ENCODE data around the gene PRKG1.

GRCh38 chr10:52312942-52313255 is 1238.6 kb downstream of the PRKG1 start:
- no peak for TF ChIP-seq REST (IDR thresholded peaks at IDR 0.05; ENCODE audit: low read depth)
- TF ChIP-seq TAF1 (IDR thresholded peaks at IDR 0.05; ENCODE audit: low read depth) = no peak
- TF ChIP-seq USF1 (IDR thresholded peaks at IDR 0.05) = no peak
- no peak for TF ChIP-seq YY1 (IDR thresholded peaks at IDR 0.05; ENCODE audit: low read depth)
- no peak for TF ChIP-seq RAD21 (IDR thresholded peaks at IDR 0.05; ENCODE audit: low read depth)
- TF ChIP-seq MAX (IDR thresholded peaks at IDR 0.05) = no peak
- no peak for TF ChIP-seq FOXM1 (IDR thresholded peaks at IDR 0.05; ENCODE audit: borderline replicate concordance, low read depth)
- no peak for TF ChIP-seq ZBTB7A (IDR thresholded peaks at IDR 0.05; ENCODE audit: low read depth)
- no peak for TF ChIP-seq CREB1 (IDR thresholded peaks at IDR 0.05; ENCODE audit: low read depth)
- no peak for TF ChIP-seq EP300 (IDR thresholded peaks at IDR 0.05; ENCODE audit: borderline replicate concordance)
- no peak for TF ChIP-seq CEBPB (IDR thresholded peaks at IDR 0.05)
- TF ChIP-seq EGR1 (IDR thresholded peaks at IDR 0.05) = no peak
- TF ChIP-seq NFIC (IDR thresholded peaks at IDR 0.05) = no peak
- no peak for TF ChIP-seq TEAD4 (IDR thresholded peaks at IDR 0.05)

All from Ishikawa (cell line).